B cell (primary cell): ENCODE results near the gene NAT14. TPM values are rescaled to one million over a fixed set of nuclear protein-coding genes. Genes with fewer than 3 reads are reported as not detected.
A peak's percentile ranks its signal among the peaks of the same experiment; 100 is the strongest.

Experiments
- ATAC-seq: fragments of 200-7000 bp; cut with Tn5 transposase; one replicate; pipeline ENCODE4 v1.10.0; 2021; ENCODE audit warnings: low read depth, mild to moderate bottlenecking, moderate number of reproducible peaks, moderate library complexity
- CTCF ChIA-PET: fragments of 350-600 bp; sonication (Branson Sonifier 250); formaldehyde crosslinking; loops from one replicate; lab custom pipeline; 2021; ENCODE audit warnings: antibody characterized with exemption, inconsistent platforms; lab: Charles Lee
- POLR2A ChIA-PET: fragments of 350-600 bp; sonication (Branson Sonifier 250); formaldehyde crosslinking; loops from one replicate; lab custom pipeline; 2021; ENCODE audit warnings: antibody characterized with exemption; lab: Charles Lee
- DNase-seq: peaks from one replicate; pipeline ENCODE4 v3.0.0; 2013
- H2AFZ ChIP-seq: 2 replicates; pipeline ENCODE4 v1.6.1; 2012; ENCODE audit warnings: mild to moderate bottlenecking, low read depth, low read length; ENCODE audit not compliant: insufficient read depth, poor library complexity, severe bottlenecking
- H3K27ac ChIP-seq, 2 donors: 1 replicate in 1 of 2; 2 replicates in 1 of 2; pipeline ENCODE4 v1.5.1; 2012 to 2013; ENCODE audit warnings: low read length in 2 of 2, mild to moderate bottlenecking in 2 of 2, moderate library complexity in 1 of 2
- H3K27me3 ChIP-seq, 4 experiments: fragments of 200-600 bp in 1 of 4; sonication (generic) in 1 of 4; replicated peaks in 1 of 4; 1 replicate in 2 of 4; 2 replicates in 2 of 4; pipeline versions ENCODE4 v1.6.1 to v1.7.0; 2013 to 2016; ENCODE audit warnings: low read length in 3 of 4, mild to moderate bottlenecking in 2 of 4, mixed read lengths in 1 of 4, moderate library complexity in 1 of 4; ENCODE audit not compliant: insufficient read depth in 4 of 4, control insufficient read depth in 3 of 4; ENCODE audit errors: control extremely low read depth in 1 of 4
- H3K36me3 ChIP-seq, 2 experiments: replicated peaks in 1 of 2; 1 replicate in 1 of 2; 2 replicates in 1 of 2; pipeline versions ENCODE4 v1.6.1 to v1.7.1; 2013; ENCODE audit warnings: low read length in 1 of 2; ENCODE audit not compliant: insufficient read depth in 2 of 2, control insufficient read depth in 1 of 2; ENCODE audit errors: control extremely low read depth in 1 of 2, extremely low read depth in 1 of 2
- H3K4me1 ChIP-seq, 2 donors: fragments of 200-600 bp in 1 of 2; sonication (generic) in 1 of 2; 1 replicate in 1 of 2; 2 replicates in 1 of 2; pipeline versions ENCODE4 v1.5.1 to v1.6.1; 2013 to 2017; ENCODE audit warnings: low read length in 2 of 2; ENCODE audit not compliant: control insufficient read depth in 2 of 2, insufficient read depth in 2 of 2
- H3K4me2 ChIP-seq: replicated peaks from 2 replicates; pipeline ENCODE3; 2012; ENCODE audit warnings: mild to moderate bottlenecking, low read depth, low read length; ENCODE audit not compliant: poor library complexity, severe bottlenecking
- H3K4me3 ChIP-seq, 5 experiments: fragments of 200-600 bp in 1 of 5; sonication (generic) in 1 of 5; 1 replicate in 3 of 5; 2 replicates in 2 of 5; pipeline versions ENCODE4 v1.5.1 to v1.7.0; 2011 to 2016; ENCODE audit warnings: low read length in 4 of 5, mild to moderate bottlenecking in 4 of 5, low read depth in 2 of 5, control low read depth in 1 of 5, moderate library complexity in 1 of 5; ENCODE audit not compliant: insufficient read depth in 1 of 5; ENCODE audit errors: control extremely low read depth in 1 of 5, extremely low read depth in 1 of 5
- H3K79me2 ChIP-seq: fragments of 200-600 bp; sonication (generic); one replicate; pipeline ENCODE4 v1.6.0; 2016; ENCODE audit warnings: low read length; ENCODE audit not compliant: control insufficient read depth, insufficient read depth
- H3K9ac ChIP-seq: fragments of 200-600 bp; sonication (generic); 2 replicates; pipeline ENCODE4 v1.6.1; 2017; ENCODE audit warnings: mild to moderate bottlenecking, low read length, moderate library complexity
- H3K9me3 ChIP-seq, 3 donors: one replicate each; pipeline versions ENCODE4 v1.6.1 to v1.7.1; 2013; ENCODE audit warnings: low read length in 2 of 3; ENCODE audit not compliant: control insufficient read depth in 2 of 3, insufficient read depth in 1 of 3; ENCODE audit errors: control extremely low read depth in 1 of 3
- H4K20me1 ChIP-seq: 2 replicates; pipeline ENCODE4 v1.6.0; 2012; ENCODE audit warnings: mild to moderate bottlenecking, low read length; ENCODE audit not compliant: insufficient read depth, control insufficient read depth, poor library complexity, severe bottlenecking
- H3K27ac Mint-ChIP-seq: one replicate; pipeline ENCODE4 v1.8.0; 2021; ENCODE audit warnings: mixed read lengths
- H3K27me3 Mint-ChIP-seq: one replicate; pipeline ENCODE4 v1.8.0; 2021; ENCODE audit warnings: mixed read lengths
- H3K4me1 Mint-ChIP-seq: one replicate; pipeline ENCODE4 v1.8.0; 2021; ENCODE audit warnings: mixed read lengths
- H3K4me3 Mint-ChIP-seq: one replicate; pipeline ENCODE4 v1.8.0; 2021; ENCODE audit warnings: mixed read lengths
- H3K9me3 Mint-ChIP-seq: one replicate; pipeline ENCODE4 v1.8.0; 2022; ENCODE audit warnings: mixed read lengths; ENCODE audit not compliant: insufficient read depth
- CTCF ChIP-seq: fragments of 200-600 bp; IDR thresholded peaks from one replicate; pipeline ENCODE4 v1.8.0; 2022; ENCODE audit warnings: antibody characterized with exemption, mild to moderate bottlenecking
- EZH2 ChIP-seq: IDR thresholded peaks from 2 replicates; pipeline ENCODE4 v1.6.1; 2012; ENCODE audit warnings: borderline replicate concordance, low read depth, mild to moderate bottlenecking, moderate library complexity, low read length; ENCODE audit not compliant: insufficient read depth, poor library complexity, severe bottlenecking
- WGBS: methylation state at CpG from one replicate; pipeline ENCODE4 v1.1.5; 2013; ENCODE audit warnings: missing lambda C conversion rate; ENCODE audit not compliant: insufficient coverage; 5-methylcytosine and 5-hydroxymethylcytosine counted together
- intact Hi-C: fragments of 100-400 bp; cut with micrococcal nuclease; formaldehyde crosslinking; loops from one replicate; pipeline ENCODE4 v1.10.0; 2022
- polyA plus RNA-seq: library from polyadenylated mRNA; depleted of rRNA; stranded (reverse); fragments of >200 nt; gene quantifications from 2 replicates; pipeline ENCODE4 v1.2.3, GENCODE V29; 2012
- total RNA-seq, 2 donors: library from RNA; stranded (reverse); fragments of 120-200 nt in 1 of 2; gene quantifications; 1 replicate in 1 of 2; 2 replicates in 1 of 2; pipeline versions ENCODE4 v1.2.3 to v1.2.4, GENCODE V29; 2013 to 2022

The NAT14 gene
- total and polyA plus RNA-seq, 2 donors (not counting 1 experiment from before 2014, with no cell fraction given) = 10.7 to 15.1 TPM

DNA sequence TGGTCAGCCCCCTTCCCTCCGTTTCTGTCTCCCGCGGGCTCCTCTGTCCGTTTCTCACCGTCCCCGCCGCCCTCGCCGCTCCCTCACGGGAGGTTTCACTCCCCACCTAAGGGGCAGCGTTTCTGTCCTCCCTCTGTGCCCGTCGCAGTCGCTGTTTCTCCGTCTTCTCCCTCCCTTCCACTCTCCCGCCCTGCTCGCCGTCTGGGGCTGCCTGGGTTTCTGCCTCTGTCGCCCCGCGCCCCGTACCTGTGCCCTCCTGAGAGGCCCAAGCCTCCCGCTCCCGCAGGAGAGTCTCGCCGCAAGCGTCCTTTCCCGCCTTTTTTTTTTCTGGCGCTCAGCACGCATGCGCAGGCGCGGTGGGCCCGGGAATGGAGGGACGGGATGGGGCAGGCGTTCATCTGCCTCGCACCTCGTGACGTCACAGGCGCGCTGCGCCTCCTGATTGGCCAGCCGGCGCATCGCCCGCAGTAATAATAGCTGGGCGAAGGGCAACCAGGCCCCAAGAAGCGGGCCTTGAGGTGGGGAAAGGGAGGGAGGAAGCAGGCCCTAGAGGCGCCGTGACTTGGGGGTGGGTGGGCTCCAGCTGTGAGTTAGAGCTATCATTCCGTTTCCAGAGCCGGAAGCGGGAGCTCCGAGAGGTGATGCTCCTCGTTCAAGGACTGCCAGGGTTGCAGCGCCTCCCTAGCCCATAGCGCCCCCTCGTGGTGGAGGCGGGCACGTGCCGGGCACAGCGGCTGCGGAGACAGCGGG, 18.7 kb downstream of the NAT14 start:
- intact Hi-C loops = loop anchor here (1.0 to 5.0 kb wide), 6 partner anchors 14 to 201 kb away; partner anchors contain the start of genes ISOC2 and ZNF628
- POLR2A ChIA-PET = interaction anchor here (0.6 to 1.2 kb wide), 6 partner anchors 27 to 525 kb away, joined by 3 to 6 read pairs (median 5); partner anchors contain the start of genes SYT5 and ZNF628
- peak overlapping the region; percentile 86 for H3K4me2 ChIP-seq

More for the DNA sequence above, 18.7 kb downstream of the NAT14 start:
- CTCF ChIA-PET = interaction anchor here (0.6 to 2.7 kb wide), 51 partner anchors 8 to 851 kb away, joined by 3 to 133 read pairs (median 5); partner anchors contain the start of genes CCDC106, FIZ1, HSPBP1 and ISOC2
- no peaks in the 10 kb centered on the region for H3K36me3 ChIP-seq
- peaks cover 4 to 16% of the 10 kb centered on the region in 2 donors for H3K4me1 ChIP-seq
- 9% methylated on average over 62 of the region's 64 CpGs for WGBS
- H3K27me3 ChIP-seq = no peaks in the 10 kb centered on the region
- H4K20me1 ChIP-seq = no peaks in the 10 kb centered on the region
- peak; percentile 98 for DNase-seq
- H3K9me3 ChIP-seq = no peaks in the 10 kb centered on the region
- H2AFZ ChIP-seq = peak overlapping the region; percentile 93
- TF ChIP-seq EZH2 (no peak), CTCF (peak; percentile 99)
- peak; percentile 96 for ATAC-seq
- H3K79me2 ChIP-seq = peaks cover 6% of the 10 kb centered on the region
- peak overlapping the region; percentile 91 to 94 for H3K27ac ChIP-seq
- Mint-ChIP-seq H3K4me1 (peaks cover 16% of the 10 kb centered on the region), H3K4me3 (peak overlapping the region; percentile 93), H3K9me3 (no peaks in the 10 kb centered on the region), H3K27ac (peak overlapping the region; percentile 94), H3K27me3 (no peaks in the 10 kb centered on the region)
- H3K4me3 ChIP-seq = peak overlapping the region in 4 of 5 experiments; percentile 67 to 71 (median 69)
- peak overlapping the region; percentile 64 for H3K9ac ChIP-seq
